SK-N-SH treated with all-trans-retinoic acid at 6 μM for 48 hours (cell line): ENCODE measurements around the gene ELFN1.

Experiments
- ATAC-seq: fragments of 200-7000 bp; cut with Tn5 transposase; 3 replicates; pipeline ENCODE4 v1.9.1; 2020; ENCODE audit warnings: mild to moderate bottlenecking, moderate library complexity
- ARNTL ChIP-seq: fragments of 450-650 bp; formaldehyde crosslinking; IDR thresholded peaks from 2 replicates; pipeline ENCODE4 v1.5.0; 2020; ENCODE audit warnings: low read depth, mild to moderate bottlenecking, moderate library complexity, borderline replicate concordance
- BACH2 ChIP-seq: fragments of 250-450 bp; sonication (Bioruptor Pico); IDR thresholded peaks from 2 replicates; pipeline ENCODE4 v1.9.0; 2021; ENCODE audit warnings: mild to moderate bottlenecking, borderline replicate concordance
- CREB5 ChIP-seq: fragments of 250-450 bp; sonication (Bioruptor Pico); IDR thresholded peaks from 2 replicates; pipeline ENCODE4 v1.5.1; 2020; ENCODE audit warnings: low read depth, mild to moderate bottlenecking, moderate library complexity
- CSDC2 ChIP-seq: fragments of 250-450 bp; sonication (Bioruptor Pico); IDR thresholded peaks from 2 replicates; pipeline ENCODE4 v1.5.0; 2020; ENCODE audit warnings: mild to moderate bottlenecking, moderate library complexity
- CSRNP3 ChIP-seq: fragments of 250-450 bp; sonication (Bioruptor Pico); IDR thresholded peaks from 2 replicates; pipeline ENCODE4 v1.5.1; 2021; ENCODE audit warnings: mild to moderate bottlenecking, moderate library complexity
- GLIS3 ChIP-seq: fragments of 250-450 bp; sonication (Bioruptor Pico); IDR thresholded peaks from 2 replicates; pipeline ENCODE4 v1.5.0; 2020; ENCODE audit warnings: mild to moderate bottlenecking, moderate library complexity
- ISL1 ChIP-seq: fragments of 250-450 bp; sonication (Bioruptor Pico); IDR thresholded peaks from 2 replicates; pipeline ENCODE4 v2.1.2; 2022; ENCODE audit warnings: mild to moderate bottlenecking, moderate library complexity
- OSR1 ChIP-seq: fragments of 250-450 bp; sonication (Bioruptor Pico); IDR thresholded peaks from 2 replicates; pipeline ENCODE4 v1.8.0; 2022; ENCODE audit warnings: moderate library complexity, mild to moderate bottlenecking, inconsistent platforms
- PATZ1 ChIP-seq: fragments of 250-450 bp; sonication (Bioruptor Pico); IDR thresholded peaks from 2 replicates; pipeline ENCODE4 v1.8.0; 2020; ENCODE audit warnings: mild to moderate bottlenecking, moderate library complexity, borderline replicate concordance
- POU6F1 ChIP-seq: fragments of 250-450 bp; sonication (Bioruptor Pico); IDR thresholded peaks from 2 replicates; pipeline ENCODE4 v1.8.0; 2021; ENCODE audit warnings: low read depth, mild to moderate bottlenecking, moderate library complexity, borderline replicate concordance
- PPARA ChIP-seq: fragments of 250-450 bp; sonication (Bioruptor Pico); IDR thresholded peaks from 2 replicates; pipeline ENCODE4 v1.5.0; 2020; ENCODE audit warnings: mild to moderate bottlenecking, borderline replicate concordance
- RARB ChIP-seq: fragments of 250-450 bp; sonication (Bioruptor Pico); IDR thresholded peaks from 2 replicates; pipeline ENCODE4 v1.8.0; 2021; ENCODE audit warnings: mild to moderate bottlenecking, moderate library complexity
- SNAI2 ChIP-seq: fragments of 250-450 bp; sonication (Bioruptor Pico); IDR thresholded peaks from 2 replicates; pipeline ENCODE4 v1.5.0; 2020; ENCODE audit warnings: mild to moderate bottlenecking, moderate library complexity
- TCF4 ChIP-seq: fragments of 250-450 bp; sonication (Bioruptor Pico); IDR thresholded peaks from 2 replicates; pipeline ENCODE4 v1.8.0; 2021; ENCODE audit warnings: mild to moderate bottlenecking, moderate library complexity, borderline replicate concordance
- TOX ChIP-seq: fragments of 250-450 bp; sonication (Bioruptor Pico); IDR thresholded peaks from 2 replicates; pipeline ENCODE4 v1.8.0; 2021; ENCODE audit warnings: mild to moderate bottlenecking, moderate library complexity, borderline replicate concordance
- TSHZ2 ChIP-seq: fragments of 250-450 bp; sonication (Bioruptor Pico); IDR thresholded peaks from 2 replicates; pipeline ENCODE4 v1.5.0; 2020; ENCODE audit warnings: mild to moderate bottlenecking, moderate library complexity
- ZC3H10 ChIP-seq: fragments of 250-450 bp; sonication (Bioruptor Pico); IDR thresholded peaks from 2 replicates; pipeline ENCODE4 v1.5.1; 2021; ENCODE audit warnings: mild to moderate bottlenecking, moderate library complexity
- ZFP3 ChIP-seq: fragments of 250-450 bp; sonication (Bioruptor Pico); IDR thresholded peaks from 2 replicates; pipeline ENCODE4 v1.5.0; 2020; ENCODE audit warnings: mild to moderate bottlenecking, moderate library complexity
- ZFP30 ChIP-seq: fragments of 450-650 bp; formaldehyde crosslinking; IDR thresholded peaks from 2 replicates; pipeline ENCODE4 v1.5.0; 2022; ENCODE audit warnings: mild to moderate bottlenecking, moderate library complexity
- ZNF70 ChIP-seq: fragments of 450-650 bp; formaldehyde crosslinking; IDR thresholded peaks from 2 replicates; pipeline ENCODE4 v1.5.0; 2020; ENCODE audit warnings: mild to moderate bottlenecking, moderate library complexity
- ZNF8 ChIP-seq: fragments of 450-650 bp; formaldehyde crosslinking; IDR thresholded peaks from 2 replicates; pipeline ENCODE4 v1.5.0; 2020; ENCODE audit warnings: mild to moderate bottlenecking, moderate library complexity

The ELFN1 gene

GRCh38 chr7:1663857-1664651 is 6.0 kb upstream of the ELFN1 start (continued):
- TF ChIP-seq PATZ1 (no peak), RARB (CRISPR knock-in tag) (no peak), OSR1 (CRISPR knock-in tag) (no peak)

- peak; percentile 67 for ATAC-seq
- TF ChIP-seq GLIS3 (CRISPR knock-in tag), result no peak
- TF ChIP-seq ZFP3 (CRISPR knock-in tag), result no peak
- no peak for TF ChIP-seq BACH2 (CRISPR knock-in tag)
Observed at GRCh38 chr7:1664711-1665548, 5.1 kb upstream of the ELFN1 start.

- TF ChIP-seq CSDC2 (CRISPR knock-in tag) (no peak), ZNF70 (CRISPR knock-in tag) (no peak), CSRNP3 (CRISPR knock-in tag) (no peak), ZFP30 (no peak), RARB (CRISPR knock-in tag) (no peak), ZNF8 (CRISPR knock-in tag) (no peak), TCF4 (no peak), OSR1 (CRISPR knock-in tag) (no peak), PPARA (no peak)
- TF ChIP-seq, all 23 proteins: peak for 0
- ATAC-seq, result 0 out of 3 replicates have a peak, but pooled peaks have one; percentile 4
Observed at GRCh38 chr7:1665549-1666316, 4.3 kb upstream of the ELFN1 start.

GRCh38 chr7:1666317-1666822 is 3.7 kb upstream of the ELFN1 start:
- no peak; the same call in 2 of the 3 replicates for ATAC-seq

More at GRCh38 chr7:1666317-1666822, 3.7 kb upstream of the ELFN1 start:
- TF ChIP-seq TSHZ2 (CRISPR knock-in tag) (no peak), POU6F1 (CRISPR knock-in tag) (no peak), CSDC2 (CRISPR knock-in tag) (no peak), BACH2 (CRISPR knock-in tag) (no peak), ISL1 (CRISPR knock-in tag) (no peak), GLIS3 (CRISPR knock-in tag) (no peak), ZFP30 (no peak), TOX (CRISPR knock-in tag) (no peak), OSR1 (CRISPR knock-in tag) (no peak), ZC3H10 (CRISPR knock-in tag) (no peak), ZFP3 (CRISPR knock-in tag) (no peak), ARNTL (CRISPR knock-in tag) (no peak), ZNF70 (CRISPR knock-in tag) (no peak), SNAI2 (CRISPR knock-in tag) (no peak), TCF4 (no peak), CREB5 (CRISPR knock-in tag) (no peak), CSRNP3 (CRISPR knock-in tag) (no peak)
